WTC11 (cell line): ENCODE results near the gene CYP3A4.
"Not testable (repeated sequence)": the region's sequence is repeated elsewhere in the genome, so short reads cannot be mapped to it uniquely, and the experiment has no call there.

ENCODE experiments used
- ATF1 ChIP-seq: sonication (generic); formaldehyde crosslinking; IDR thresholded peaks from 2 replicates; pipeline ENCODE4 v1.8.1; 2023; ENCODE audit warnings: mild to moderate bottlenecking, moderate library complexity, missing genetic modification reagents
- CTCF ChIP-seq: fragments of 200-600 bp; IDR thresholded peaks from 2 replicates; pipeline ENCODE4 v1.8.0; 2022; ENCODE audit warnings: antibody characterized with exemption
- E2F1 ChIP-seq: sonication (generic); formaldehyde crosslinking; IDR thresholded peaks from 2 replicates; pipeline ENCODE4 v1.8.0; 2022; ENCODE audit warnings: mild to moderate bottlenecking, missing genetic modification reagents
- E2F4 ChIP-seq: sonication (generic); formaldehyde crosslinking; IDR thresholded peaks from 2 replicates; pipeline ENCODE4 v1.8.1; 2022; ENCODE audit warnings: low read depth, mild to moderate bottlenecking, moderate library complexity, missing genetic modification reagents, borderline replicate concordance
- MAX ChIP-seq: sonication (generic); formaldehyde crosslinking; IDR thresholded peaks from 2 replicates; pipeline ENCODE4 v1.8.0; 2022; ENCODE audit warnings: mild to moderate bottlenecking, missing genetic modification reagents
- NR1H2 ChIP-seq: sonication (generic); formaldehyde crosslinking; IDR thresholded peaks from 2 replicates; pipeline ENCODE4 v1.9.0; 2021; ENCODE audit warnings: mild to moderate bottlenecking, moderate library complexity, missing genetic modification reagents
- PREB ChIP-seq: sonication (generic); formaldehyde crosslinking; IDR thresholded peaks from 2 replicates; pipeline ENCODE4 v1.8.1; 2022; ENCODE audit warnings: mild to moderate bottlenecking, missing genetic modification reagents, moderate library complexity, borderline replicate concordance
- SMAD3 ChIP-seq: sonication (generic); formaldehyde crosslinking; IDR thresholded peaks from 2 replicates; pipeline ENCODE4 v1.8.0; 2022; ENCODE audit warnings: missing genetic modification reagents, mild to moderate bottlenecking, borderline replicate concordance
- SOX15 ChIP-seq: fragments of 250-450 bp; sonication (Bioruptor Pico); IDR thresholded peaks from 2 replicates; pipeline ENCODE4 v1.9.0; 2021; ENCODE audit warnings: mild to moderate bottlenecking
- USF1 ChIP-seq: sonication (generic); formaldehyde crosslinking; IDR thresholded peaks from 2 replicates; pipeline ENCODE4 v1.8.0; 2022; ENCODE audit warnings: mild to moderate bottlenecking, missing genetic modification reagents
- ZBTB43 ChIP-seq: sonication (generic); formaldehyde crosslinking; IDR thresholded peaks from 2 replicates; pipeline ENCODE4 v1.8.1; 2023; ENCODE audit warnings: mild to moderate bottlenecking, missing genetic modification reagents

- TF ChIP-seq CTCF; ZBTB43; USF1 (CRISPR knock-in tag); E2F4 (CRISPR knock-in tag); ATF1; MAX (CRISPR knock-in tag); SOX15 (CRISPR knock-in tag); PREB (CRISPR knock-in tag); SMAD3 (CRISPR knock-in tag); NR1H2; E2F1 (CRISPR knock-in tag): not testable (repeated sequence)
Measured at GRCh38 chr7:99769494-99769893, 14.5 kb downstream of the CYP3A4 start.
